GM19193 (cell line): ENCODE measurements around the gene FGG.

ENCODE experiments used
- POLR2A ChIP-seq: IDR thresholded peaks from 4 replicates; pipeline ENCODE4 v1.6.1; 2011; ENCODE audit not compliant: insufficient read depth, insufficient read length; ENCODE audit errors: extremely low read depth

The FGG gene

GRCh38 chr4:154577324-154577723 lies 35.1 kb downstream of the FGG start:
- TF ChIP-seq POLR2A = no peak

GRCh38 chr4:154574311-154574710 lies 38.1 kb downstream of the FGG start:
- TF ChIP-seq POLR2A = no peak

- no peak for TF ChIP-seq POLR2A
Measured at GRCh38 chr4:154573190-154573870, 39.1 kb downstream of the FGG start.

GRCh38 chr4:154569584-154569983 lies 42.9 kb downstream of the FGG start:
- no peak for TF ChIP-seq POLR2A

GRCh38 chr4:154569028-154569427 lies 43.4 kb downstream of the FGG start:
- TF ChIP-seq POLR2A = no peak

GRCh38 chr4:154566639-154567204 lies 45.7 kb downstream of the FGG start:
- TF ChIP-seq POLR2A = no peak

GRCh38 chr4:154565704-154566103 lies 46.8 kb downstream of the FGG start:
- no peak for TF ChIP-seq POLR2A

- no peak for TF ChIP-seq POLR2A
Measured at GRCh38 chr4:154564311-154564710, 48.1 kb downstream of the FGG start.

GRCh38 chr4:154562697-154563254 lies 49.7 kb downstream of the FGG start, which contains the start of gene FGB:
TSS of gene FGB (plus strand) at chr4:154563011. CDS start at chr4:154563019, 8 bp downstream.
- TF ChIP-seq POLR2A = no peak

- no peak for TF ChIP-seq POLR2A
Measured at GRCh38 chr4:154560824-154561231, 51.6 kb downstream of the FGG start.

- no peak for TF ChIP-seq POLR2A
Measured at GRCh38 chr4:154560419-154560801, 52.0 kb downstream of the FGG start.

GRCh38 chr4:154559494-154560418 lies 52.7 kb downstream of the FGG start:
- TF ChIP-seq POLR2A = no peak

GRCh38 chr4:154559141-154559493 lies 53.3 kb downstream of the FGG start:
- TF ChIP-seq POLR2A = no peak
